RWPE2 (cell line): ENCODE data around the gene PDYN.

Source experiments
- ATAC-seq: fragments of 200-7000 bp; cut with Tn5 transposase; 3 replicates; pipeline ENCODE4 v1.9.1; 2021; ENCODE audit warnings: low read depth
- DNase-seq: peaks from one replicate; pipeline ENCODE4 v3.0.0-alpha.2; 2020; ENCODE audit warnings: low spot score
- H3K27ac ChIP-seq: fragments of 450-650 bp; 2 replicates; pipeline ENCODE4 v1.5.1; 2017; ENCODE audit warnings: mild to moderate bottlenecking; ENCODE audit not compliant: poor library complexity, severe bottlenecking
- H3K27me3 ChIP-seq: fragments of 250-450 bp; sonication (Bioruptor Pico); 2 replicates; pipeline ENCODE4 v1.5.1; 2021; ENCODE audit warnings: mild to moderate bottlenecking, moderate library complexity; ENCODE audit not compliant: insufficient read depth, poor library complexity, severe bottlenecking
- H3K36me3 ChIP-seq: fragments of 250-450 bp; sonication (Bioruptor Pico); 2 replicates; pipeline ENCODE4 v1.5.1; 2020; ENCODE audit warnings: low read depth, mild to moderate bottlenecking, moderate library complexity
- H3K4me1 ChIP-seq: fragments of 250-450 bp; sonication (Bioruptor Pico); 2 replicates; pipeline ENCODE4 v1.5.1; 2021; ENCODE audit warnings: mild to moderate bottlenecking, moderate library complexity; ENCODE audit not compliant: insufficient read depth, poor library complexity, severe bottlenecking
- H3K4me3 ChIP-seq: fragments of 250-450 bp; sonication (Bioruptor Pico); 2 replicates; pipeline ENCODE4 v1.5.1; 2021; ENCODE audit warnings: mild to moderate bottlenecking, moderate library complexity; ENCODE audit not compliant: severe bottlenecking
- H3K9me3 ChIP-seq: fragments of 250-450 bp; sonication (Bioruptor Pico); 2 replicates; pipeline ENCODE4 v1.5.1; 2021; ENCODE audit warnings: mild to moderate bottlenecking, moderate library complexity; ENCODE audit not compliant: severe bottlenecking
- TF ChIP-seq, protein P1 (sequence below): fragments of 450-650 bp; IDR thresholded peaks from one replicate; pipeline ENCODE4 v1.5.1; 2017; ENCODE audit warnings: mild to moderate bottlenecking, moderate library complexity; ENCODE audit not compliant: poor library complexity, severe bottlenecking

Gene PDYN

DNA sequence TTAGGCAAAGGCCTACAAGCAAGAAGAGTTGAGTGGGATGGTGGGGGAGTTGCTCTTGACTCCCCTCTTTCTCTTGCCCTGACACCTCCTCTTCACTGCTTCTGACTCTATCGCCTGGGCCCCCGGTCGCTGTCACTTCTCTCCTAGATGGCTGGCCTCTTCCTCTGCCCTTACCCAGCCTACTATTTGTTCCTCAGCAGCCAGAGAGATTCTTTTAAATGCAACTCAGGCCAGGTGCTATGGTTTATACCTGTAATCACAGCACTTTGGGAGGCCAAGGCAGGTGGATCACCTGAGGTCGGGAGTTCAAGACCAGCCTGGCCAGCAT lies 4.3 kb upstream of the PDYN start:
- TF ChIP-seq, protein P1, sequence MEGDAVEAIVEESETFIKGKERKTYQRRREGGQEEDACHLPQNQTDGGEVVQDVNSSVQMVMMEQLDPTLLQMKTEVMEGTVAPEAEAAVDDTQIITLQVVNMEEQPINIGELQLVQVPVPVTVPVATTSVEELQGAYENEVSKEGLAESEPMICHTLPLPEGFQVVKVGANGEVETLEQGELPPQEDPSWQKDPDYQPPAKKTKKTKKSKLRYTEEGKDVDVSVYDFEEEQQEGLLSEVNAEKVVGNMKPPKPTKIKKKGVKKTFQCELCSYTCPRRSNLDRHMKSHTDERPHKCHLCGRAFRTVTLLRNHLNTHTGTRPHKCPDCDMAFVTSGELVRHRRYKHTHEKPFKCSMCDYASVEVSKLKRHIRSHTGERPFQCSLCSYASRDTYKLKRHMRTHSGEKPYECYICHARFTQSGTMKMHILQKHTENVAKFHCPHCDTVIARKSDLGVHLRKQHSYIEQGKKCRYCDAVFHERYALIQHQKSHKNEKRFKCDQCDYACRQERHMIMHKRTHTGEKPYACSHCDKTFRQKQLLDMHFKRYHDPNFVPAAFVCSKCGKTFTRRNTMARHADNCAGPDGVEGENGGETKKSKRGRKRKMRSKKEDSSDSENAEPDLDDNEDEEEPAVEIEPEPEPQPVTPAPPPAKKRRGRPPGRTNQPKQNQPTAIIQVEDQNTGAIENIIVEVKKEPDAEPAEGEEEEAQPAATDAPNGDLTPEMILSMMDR = no peak
- H3K4me1 ChIP-seq = no peaks in the 10 kb centered on the region
- no peak overlapping the region for H3K4me3 ChIP-seq
- ATAC-seq (no peak), DNase-seq (no peak)
- H3K9me3 ChIP-seq = no peaks in the 10 kb centered on the region
- H3K36me3 ChIP-seq = no peaks in the 10 kb centered on the region
- H3K27ac ChIP-seq = no peak overlapping the region
- peaks cover 59% of the 10 kb centered on the region for H3K27me3 ChIP-seq

GRCh38 chr20:1997483-1998192 lies 3.8 kb upstream of the PDYN start:
- DNase-seq = no peak
- Histone ChIP-seq H3K36me3 (no peaks in the 10 kb centered on the region), H3K4me3 (no peak overlapping the region), H3K27me3 (peaks cover 62% of the 10 kb centered on the region), H3K4me1 (no peaks in the 10 kb centered on the region), H3K27ac (no peak overlapping the region), H3K9me3 (no peaks in the 10 kb centered on the region)
- TF ChIP-seq, protein P1 = no peak
- no peak for ATAC-seq

DNA sequence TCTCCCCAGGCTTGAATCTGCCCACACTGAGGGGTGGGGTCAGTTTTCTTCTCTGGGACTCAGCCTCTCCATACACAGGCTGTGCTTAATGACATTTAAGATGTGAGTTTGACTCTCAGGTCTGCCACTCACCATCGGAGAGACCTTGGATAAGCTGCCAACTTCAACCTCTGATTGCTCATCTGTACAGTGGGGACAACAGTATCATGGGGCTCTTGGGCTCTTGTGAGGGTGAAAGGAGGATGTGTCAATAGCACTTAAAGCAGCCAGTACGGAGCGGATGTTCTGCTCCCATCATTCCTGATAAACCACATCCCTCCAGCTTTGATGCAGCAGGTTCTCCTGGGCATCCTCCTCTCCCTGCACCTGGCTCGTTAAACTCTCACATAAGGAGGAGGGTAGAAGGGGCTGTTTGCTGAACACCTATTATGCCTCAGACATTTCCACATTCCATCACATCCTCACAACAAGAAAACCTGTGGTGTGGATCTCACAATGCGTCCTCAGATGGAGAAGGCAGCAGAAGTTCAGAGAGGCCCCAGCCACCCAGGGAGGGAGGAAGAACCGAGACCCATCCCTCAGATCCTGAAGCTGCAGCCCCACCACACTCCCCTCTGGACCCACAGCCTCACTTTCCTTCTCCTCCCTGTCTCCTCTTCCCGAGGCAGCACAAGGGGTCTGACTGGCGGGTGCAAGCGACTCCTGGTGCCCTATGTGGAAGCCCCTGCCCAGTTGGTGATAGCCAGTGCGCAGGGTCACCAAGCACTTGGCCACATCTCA lies 1.9 kb upstream of the PDYN start:
- Histone ChIP-seq H3K27ac (no peak overlapping the region), H3K4me1 (no peaks in the 10 kb centered on the region), H3K27me3 (peaks cover 73% of the 10 kb centered on the region), H3K36me3 (no peaks in the 10 kb centered on the region), H3K9me3 (no peaks in the 10 kb centered on the region), H3K4me3 (no peak overlapping the region)
- ATAC-seq (no peak), DNase-seq (no peak)
- TF ChIP-seq, protein P1 = no peak

GRCh38 chr20:1994627-1995026 lies 769 bp upstream of the PDYN start:
- no peak for DNase-seq
- H3K36me3 ChIP-seq = no peaks in the 10 kb centered on the region
- ATAC-seq = 0 out of 3 replicates have a peak, but pooled peaks have one; percentile 14
- H3K27me3 ChIP-seq = peaks cover 81% of the 10 kb centered on the region
- H3K4me3 ChIP-seq = no peak overlapping the region
- no peak overlapping the region for H3K27ac ChIP-seq
- no peaks in the 10 kb centered on the region for H3K9me3 ChIP-seq
- TF ChIP-seq, protein P1 = no peak
- H3K4me1 ChIP-seq = no peaks in the 10 kb centered on the region
